H9 (cell line): ENCODE results near the gene PLEKHM1. TPM values are rescaled to one million over a fixed set of nuclear protein-coding genes. Genes with fewer than 3 reads are reported as not detected.

ENCODE experiments used
- DNase-seq: peaks from one replicate; pipeline ENCODE4 v3.0.0-alpha.2; 2017
- H2AFZ ChIP-seq: one replicate; pipeline ENCODE4 v1.6.1; 2013; ENCODE audit warnings: mild to moderate bottlenecking, low read length, control low read depth, moderate library complexity
- H2AK5ac ChIP-seq: 2 replicates; pipeline ENCODE4 v1.6.1; 2013; ENCODE audit warnings: low read length, control low read depth, mixed read lengths; ENCODE audit not compliant: insufficient read length
- H2BK120ac ChIP-seq: one replicate; pipeline ENCODE4 v1.6.1; 2013; ENCODE audit warnings: low read depth, mild to moderate bottlenecking, low read length, control low read depth, inconsistent platforms; ENCODE audit not compliant: poor library complexity, severe bottlenecking
- H2BK12ac ChIP-seq: 2 replicates; pipeline ENCODE4 v1.6.1; 2013; ENCODE audit warnings: low read length, control low read depth, mixed read lengths, low read depth; ENCODE audit not compliant: insufficient read length
- H2BK15ac ChIP-seq: 2 replicates; pipeline ENCODE4 v1.6.1; 2013; ENCODE audit warnings: low read depth, low read length, control low read depth
- H2BK20ac ChIP-seq: one replicate; pipeline ENCODE4 v1.6.1; 2013; ENCODE audit warnings: low read depth, mild to moderate bottlenecking, low read length, control low read depth, inconsistent platforms; ENCODE audit not compliant: poor library complexity, severe bottlenecking
- H2BK5ac ChIP-seq: 2 replicates; pipeline ENCODE4 v1.6.1; 2013; ENCODE audit warnings: low read length, control low read depth, mixed read lengths; ENCODE audit not compliant: insufficient read length
- H3K14ac ChIP-seq: 2 replicates; pipeline ENCODE4 v1.6.1; 2013; ENCODE audit warnings: low read length, control low read depth; ENCODE audit not compliant: insufficient read depth
- H3K18ac ChIP-seq: 2 replicates; pipeline ENCODE4 v1.6.1; 2013; ENCODE audit warnings: low read depth, mild to moderate bottlenecking, mixed read lengths, low read length, control low read depth; ENCODE audit not compliant: insufficient read length
- H3K23ac ChIP-seq: 2 replicates; pipeline ENCODE4 v1.6.1; 2013; ENCODE audit warnings: low read length, control low read depth, mixed read lengths, low read depth; ENCODE audit not compliant: insufficient read length
- H3K23me2 ChIP-seq: 2 replicates; pipeline ENCODE4 v1.6.1; 2013; ENCODE audit warnings: low read depth, mild to moderate bottlenecking, mixed read lengths, low read length, control low read depth; ENCODE audit not compliant: insufficient read length, poor library complexity, severe bottlenecking
- H3K27ac ChIP-seq: 2 replicates; pipeline ENCODE4 v1.5.1; 2013; ENCODE audit warnings: low read length, control low read depth, mixed read lengths, low read depth; ENCODE audit not compliant: insufficient read length
- H3K27me3 ChIP-seq: 2 replicates; pipeline ENCODE4 v1.6.1; 2013; ENCODE audit warnings: low read length, control low read depth, inconsistent platforms; ENCODE audit not compliant: insufficient read depth
- H3K4ac ChIP-seq: 2 replicates; pipeline ENCODE4 v1.6.1; 2013; ENCODE audit warnings: low read depth, mild to moderate bottlenecking, control low read depth, inconsistent platforms, low read length, moderate library complexity
- H3K4me1 ChIP-seq: 2 replicates; pipeline ENCODE4 v1.6.1; 2013; ENCODE audit warnings: low read length, control low read depth, inconsistent platforms; ENCODE audit not compliant: insufficient read depth
- H3K4me2 ChIP-seq: 2 replicates; pipeline ENCODE4 v1.6.1; 2013; ENCODE audit warnings: low read length, control low read depth, mixed read lengths; ENCODE audit not compliant: insufficient read length, insufficient read depth
- H3K56ac ChIP-seq: 2 replicates; pipeline ENCODE4 v1.6.1; 2013; ENCODE audit warnings: low read depth, mild to moderate bottlenecking, mixed read lengths, low read length, control low read depth; ENCODE audit not compliant: insufficient read length
- H3K79me1 ChIP-seq: 2 replicates; pipeline ENCODE4 v1.6.1; 2013; ENCODE audit warnings: low read depth, mild to moderate bottlenecking, moderate library complexity, low read length, control low read depth, inconsistent platforms; ENCODE audit not compliant: insufficient read depth, poor library complexity, severe bottlenecking
- H3K79me2 ChIP-seq: 2 replicates; pipeline ENCODE4 v1.6.1; 2013; ENCODE audit warnings: low read length, control low read depth, inconsistent platforms; ENCODE audit not compliant: insufficient read depth
- H3K9ac ChIP-seq: 2 replicates; pipeline ENCODE4 v1.6.1; 2013; ENCODE audit warnings: low read length, control low read depth, mixed read lengths; ENCODE audit not compliant: insufficient read length; ENCODE audit errors: extremely low read depth
- H3K9me3 ChIP-seq: one replicate; pipeline ENCODE4 v1.6.1; 2013; ENCODE audit warnings: low read depth, low read length, inconsistent platforms; ENCODE audit not compliant: control insufficient read depth
- H3T11ph ChIP-seq: one replicate; pipeline ENCODE4 v1.6.1; 2013; ENCODE audit warnings: mild to moderate bottlenecking, low read length, control low read depth, inconsistent platforms
- H4K20me1 ChIP-seq: one replicate; pipeline ENCODE4 v1.6.1; 2013; ENCODE audit not compliant: control insufficient read depth, insufficient read length, insufficient read depth
- H4K5ac ChIP-seq: 2 replicates; pipeline ENCODE4 v1.6.1; 2013; ENCODE audit warnings: low read depth, mild to moderate bottlenecking, mixed read lengths, low read length, control low read depth; ENCODE audit not compliant: insufficient read length
- H4K8ac ChIP-seq: replicated peaks from 2 replicates; pipeline ENCODE4 v1.6.1; 2013; ENCODE audit warnings: low read length, control low read depth, mixed read lengths, low read depth; ENCODE audit not compliant: insufficient read length
- H4K91ac ChIP-seq: 2 replicates; pipeline ENCODE4 v1.6.1; 2013; ENCODE audit warnings: low read depth, mild to moderate bottlenecking, moderate library complexity, mixed read lengths, low read length, control low read depth; ENCODE audit not compliant: insufficient read length
- H3K27ac Mint-ChIP-seq, 3 experiments: 2 replicates in 2 of 3; 3 replicates in 1 of 3; pipeline ENCODE4 v1.8.0; 2020 to 2021; ENCODE audit warnings: mixed read lengths in 3 of 3, mild to moderate bottlenecking in 1 of 3, moderate library complexity in 1 of 3
- H3K27me3 Mint-ChIP-seq: 2 replicates; pipeline ENCODE4 v1.8.0; 2021; ENCODE audit warnings: low read depth, mild to moderate bottlenecking, moderate library complexity, mixed read lengths
- H3K36me3 Mint-ChIP-seq, 3 experiments: 2 replicates in 2 of 3; 3 replicates in 1 of 3; pipeline ENCODE4 v1.8.0; 2020 to 2021; ENCODE audit warnings: low read depth in 3 of 3, mixed read lengths in 3 of 3; ENCODE audit not compliant: insufficient read depth in 1 of 3
- H3K4me1 Mint-ChIP-seq, 2 experiments: 2 replicates each; pipeline ENCODE4 v1.8.0; 2020; ENCODE audit warnings: mixed read lengths in 2 of 2
- H3K4me3 Mint-ChIP-seq, 2 experiments: 2 replicates in 1 of 2; 3 replicates in 1 of 2; pipeline ENCODE4 v1.8.0; 2020 to 2021; ENCODE audit warnings: mild to moderate bottlenecking in 2 of 2, mixed read lengths in 2 of 2, moderate library complexity in 1 of 2
- H3K9me3 Mint-ChIP-seq, 2 experiments: 2 replicates in 1 of 2; 3 replicates in 1 of 2; pipeline ENCODE4 v1.8.0; 2020; ENCODE audit warnings: mild to moderate bottlenecking in 2 of 2, mixed read lengths in 2 of 2, moderate library complexity in 1 of 2
- CTCF ChIP-seq: fragments of 200-600 bp; sonication (generic); conservative IDR thresholded peaks from 3 replicates; pipeline ENCODE4 v1.8.0; 2021; ENCODE audit warnings: antibody characterized with exemption, mild to moderate bottlenecking
- WGBS: extraction: QIAGEN DNeasy Blood & Tissue Kit; methylation state at CpG from one replicate; pipeline ENCODE4 v1.1.7; 2013; ENCODE audit warnings: missing lambda C conversion rate, low lambda C conversion rate, mixed read lengths; ENCODE audit not compliant: insufficient read length; ENCODE audit errors: extremely low coverage; 5-methylcytosine and 5-hydroxymethylcytosine counted together
- total RNA-seq: library from RNA; stranded (reverse); gene quantifications from 2 replicates; pipeline ENCODE4 v1.2.1, GENCODE V29; 2021

The PLEKHM1 gene
- total RNA-seq, 1 experiment from 2014 or later = 20.7 TPM

DNA sequence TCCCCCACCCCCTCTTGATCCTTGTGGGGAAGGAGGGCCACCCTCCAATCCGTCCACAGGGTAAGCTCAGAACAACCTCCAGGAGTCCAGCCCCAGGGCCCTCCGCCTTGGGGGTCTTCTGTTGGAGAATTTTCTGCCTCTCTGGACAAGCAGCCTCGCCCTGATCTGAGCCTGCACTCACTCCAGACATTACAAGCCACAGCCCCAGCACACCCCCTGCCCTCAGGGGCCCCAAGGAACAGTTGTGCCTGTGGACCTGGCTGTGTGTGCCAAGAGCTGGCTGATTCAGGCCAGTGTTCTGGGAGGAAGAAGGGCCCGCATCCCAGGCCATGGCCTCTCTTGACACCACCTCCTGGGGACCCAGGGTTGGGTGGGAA is 57.4 kb downstream of the PLEKHM1 start:
- H3K23ac ChIP-seq = no peak overlapping the region
- H4K20me1 ChIP-seq = no peaks in the 10 kb centered on the region
- Mint-ChIP-seq H3K9me3 (peaks cover 3 to 7% of the 10 kb centered on the region in 2 experiments; a peak in 4 of 5 replicates), H3K4me1 (peaks cover 31 to 38% of the 10 kb centered on the region in 2 experiments), H3K27me3 (peaks cover 51% of the 10 kb centered on the region), H3K36me3 (peaks cover 0 to 3% (median 0%) of the 10 kb centered on the region in 3 experiments; a peak in 2 of 7 replicates), H3K4me3 (peak overlapping the region; percentile 60 to 72), H3K27ac (no peak overlapping the region)
- H3K4me1 ChIP-seq = no peaks in the 10 kb centered on the region
- no peak overlapping the region for H2AK5ac ChIP-seq
- H4K5ac ChIP-seq = no peak overlapping the region
- H3K27ac ChIP-seq = no peak overlapping the region
- H3K14ac ChIP-seq = no peak overlapping the region
- H3K9me3 ChIP-seq = no peaks in the 10 kb centered on the region
- no peak overlapping the region for H2BK5ac ChIP-seq
- H3K79me2 ChIP-seq = no peaks in the 10 kb centered on the region
- H2BK12ac ChIP-seq = no peak overlapping the region
- peaks cover 22% of the 10 kb centered on the region for H3K23me2 ChIP-seq
- no peak overlapping the region for H3K4ac ChIP-seq
- no peak overlapping the region for H3K9ac ChIP-seq
- no peak overlapping the region for H3T11ph ChIP-seq
- H4K91ac ChIP-seq = no peak overlapping the region
- H3K27me3 ChIP-seq = peaks cover 19% of the 10 kb centered on the region; the same call in 1 of the 2 replicates
- H3K18ac ChIP-seq = no peak overlapping the region
- no peak overlapping the region for H2BK120ac ChIP-seq
- TF ChIP-seq CTCF = no peak
- H2AFZ ChIP-seq = no peak overlapping the region
- no CpG with 5 or more reads among the region's 4 CpGs for WGBS
- no peak overlapping the region for H4K8ac ChIP-seq
- H3K79me1 ChIP-seq = no peaks in the 10 kb centered on the region
- peak overlapping the region; percentile 56 for H3K4me2 ChIP-seq
- no peak overlapping the region for H3K56ac ChIP-seq
- DNase-seq = no peak
- H2BK15ac ChIP-seq = no peak overlapping the region
- no peak overlapping the region for H2BK20ac ChIP-seq
